Thyroid gland (tissue), 4 donors: ENCODE measurements around the gene HACD1. TPM values are rescaled to one million over a fixed set of nuclear protein-coding genes. Genes with fewer than 3 reads are reported as not detected.
A peak's percentile ranks its signal among the peaks of the same experiment; 100 is the strongest.

ENCODE experiments used
- DNase-seq, 2 donors: peaks; one replicate each; pipeline ENCODE4 v3.0.0-alpha.2; 2019
- H3K27ac ChIP-seq, 3 donors: fragments of 200-600 bp; sonication (generic); 1 replicate in 2 of 3; 2 replicates in 1 of 3; pipeline ENCODE4 v1.5.1; 2016 to 2019; ENCODE audit warnings: mild to moderate bottlenecking in 1 of 3, moderate library complexity in 1 of 3
- H3K27me3 ChIP-seq: fragments of 200-600 bp; sonication (generic); one replicate; pipeline ENCODE4 v1.5.1; 2019
- H3K36me3 ChIP-seq, 2 donors: fragments of 200-600 bp; sonication (generic); one replicate each; pipeline ENCODE4 v1.5.1; 2016 to 2019
- H3K4me1 ChIP-seq, 2 donors: fragments of 200-600 bp; sonication (generic); one replicate each; pipeline ENCODE4 v1.5.1; 2017 to 2019
- H3K4me3 ChIP-seq, 3 donors: fragments of 200-600 bp; sonication (generic); replicated peaks in 1 of 3; 1 replicate in 2 of 3; 2 replicates in 1 of 3; pipeline ENCODE4 v1.5.1; 2016; ENCODE audit warnings: mild to moderate bottlenecking in 1 of 3
- H3K9me3 ChIP-seq: fragments of 200-600 bp; sonication (generic); one replicate; pipeline ENCODE4 v1.5.1; 2017
- CTCF ChIP-seq, 6 experiments: fragments of 200-600 bp in 3 of 6; fragments of 450-650 bp in 3 of 6; sonication (generic) in 3 of 6; IDR thresholded peaks; one replicate each; pipeline ENCODE4 v1.5.1; 2016 to 2019; ENCODE audit warnings: antibody characterized with exemption in 6 of 6, mild to moderate bottlenecking in 2 of 6, inconsistent platforms in 1 of 6, moderate library complexity in 1 of 6
- POLR2A ChIP-seq, 2 donors: fragments of 450-650 bp; IDR thresholded peaks; one replicate each; pipeline ENCODE4 v1.6.1; 2017; ENCODE audit warnings: antibody characterized with exemption in 2 of 2, mild to moderate bottlenecking in 2 of 2, moderate library complexity in 1 of 2
- WGBS, 2 donors: methylation state at CpG; one replicate each; pipeline ENCODE4 v1.1.5; 2017; 5-methylcytosine and 5-hydroxymethylcytosine counted together
- intact Hi-C: fragments of 100-400 bp; cut with DNase I; formaldehyde crosslinking; loops from one replicate; pipeline ENCODE4 v1.15.1; 2023
- total RNA-seq, 4 donors: library from RNA; depleted of rRNA; stranded (reverse); fragments of >200 nt; gene quantifications; one replicate each; pipeline ENCODE4 v1.2.3, GENCODE V29; 2016

HACD1 gene
- total RNA-seq, 4 donors from 2014 or later = 8.9 to 19.2 (median 13.6) TPM

GRCh38 chr10:17626656-17627055 is 9.5 kb upstream of the HACD1 start:
- Histone ChIP-seq H3K4me1 (no peaks in the 10 kb centered on the region), H3K9me3 (no peaks in the 10 kb centered on the region), H3K4me3 (no peak overlapping the region), H3K27ac (no peak overlapping the region), H3K36me3 (no peaks in the 10 kb centered on the region), H3K27me3 (no peaks in the 10 kb centered on the region)
- WGBS, 2 donors = 72 to 79% methylated on average over 1 of the region's 1 CpG
- DNase-seq = no peak
- intact Hi-C loops = no loop called here
- TF ChIP-seq POLR2A (IDR thresholded peaks at IDR 0.05) = no peak
- no peak for TF ChIP-seq CTCF (IDR thresholded peaks at IDR 0.05)

GRCh38 chr10:17624996-17625395 is 7.8 kb upstream of the HACD1 start:
- H3K4me1 ChIP-seq = no peaks in the 10 kb centered on the region
- DNase-seq = no peak
- intact Hi-C loops = no loop called here
- H3K4me3 ChIP-seq = no peak overlapping the region
- no peak overlapping the region for H3K27ac ChIP-seq
- TF ChIP-seq POLR2A (IDR thresholded peaks at IDR 0.05) (no peak), CTCF (IDR thresholded peaks at IDR 0.05) (no peak)
- no peaks in the 10 kb centered on the region for H3K36me3 ChIP-seq
- 45 to 48% methylated on average over 3 of the region's 3 CpGs for WGBS, 2 donors
- H3K9me3 ChIP-seq = no peaks in the 10 kb centered on the region
- H3K27me3 ChIP-seq = no peaks in the 10 kb centered on the region

- H3K4me3 ChIP-seq = no peak overlapping the region
- H3K4me1 ChIP-seq = no peaks in the 10 kb centered on the region
- intact Hi-C loops = no loop called here
- no peak for TF ChIP-seq CTCF (IDR thresholded peaks at IDR 0.05)
- TF ChIP-seq POLR2A (IDR thresholded peaks at IDR 0.05) = no peak
- WGBS, 2 donors = 76 to 81% methylated on average over 8 of the region's 8 CpGs
- no peaks in the 10 kb centered on the region for H3K36me3 ChIP-seq
- H3K27me3 ChIP-seq = no peaks in the 10 kb centered on the region
- no peak for DNase-seq
- no peaks in the 10 kb centered on the region for H3K9me3 ChIP-seq
- no peak overlapping the region for H3K27ac ChIP-seq
Observed at GRCh38 chr10:17622061-17622460, 4.9 kb upstream of the HACD1 start.

GRCh38 chr10:17616403-17617030 is 657 bp downstream of the HACD1 start:
- intact Hi-C loops = no loop called here

More at GRCh38 chr10:17616403-17617030, 657 bp downstream of the HACD1 start:
- peak; percentile 91 to 92 for DNase-seq
- no peak for TF ChIP-seq CTCF (IDR thresholded peaks at IDR 0.05)
- TF ChIP-seq POLR2A (IDR thresholded peaks at IDR 0.05) = no peak
- Histone ChIP-seq H3K36me3 (no peaks in the 10 kb centered on the region), H3K27ac (peak overlapping the region; percentile 84 to 94 (median 84)), H3K27me3 (no peaks in the 10 kb centered on the region), H3K9me3 (no peaks in the 10 kb centered on the region), H3K4me3 (peak overlapping the region; percentile 79 to 91 (median 79)), H3K4me1 (peaks cover 0 to 3% of the 10 kb centered on the region in 2 donors)
- WGBS, 2 donors = 3 to 4% methylated on average over 27 to 32 of the region's 48 CpGs
